Tibial nerve (tissue), 3 donors: ENCODE measurements around the gene AP5M1.
"Not testable (repeated sequence)": the region's sequence is repeated elsewhere in the genome, so short reads cannot be mapped to it uniquely, and the experiment has no call there.

Experiments
- CTCF ChIP-seq, 5 experiments: fragments of 200-600 bp in 3 of 5; fragments of 450-650 bp in 2 of 5; sonication (generic) in 3 of 5; IDR thresholded peaks; one replicate each; pipeline ENCODE4 v1.5.1; 2016 to 2019; ENCODE audit warnings: antibody characterized with exemption in 5 of 5, mild to moderate bottlenecking in 3 of 5, moderate library complexity in 2 of 5
- POLR2A ChIP-seq, 2 donors: fragments of 450-650 bp; IDR thresholded peaks; one replicate each; pipeline ENCODE4 v1.6.1; 2017; ENCODE audit warnings: antibody characterized with exemption in 2 of 2, mild to moderate bottlenecking in 2 of 2, moderate library complexity in 2 of 2

- not testable (repeated sequence) for TF ChIP-seq CTCF, POLR2A (IDR thresholded peaks at IDR 0.05)
Observed at GRCh38 chr14:57228320-57228719, 40.5 kb upstream of the AP5M1 start.
